ENCODE measurements around the gene PREB. TPM values are rescaled to one million over a fixed set of nuclear protein-coding genes. Genes with fewer than 3 reads are reported as not detected.

The PREB gene
- total RNA-seq, 1 donor from 2014 or later: 38.7 TPM

DNA sequence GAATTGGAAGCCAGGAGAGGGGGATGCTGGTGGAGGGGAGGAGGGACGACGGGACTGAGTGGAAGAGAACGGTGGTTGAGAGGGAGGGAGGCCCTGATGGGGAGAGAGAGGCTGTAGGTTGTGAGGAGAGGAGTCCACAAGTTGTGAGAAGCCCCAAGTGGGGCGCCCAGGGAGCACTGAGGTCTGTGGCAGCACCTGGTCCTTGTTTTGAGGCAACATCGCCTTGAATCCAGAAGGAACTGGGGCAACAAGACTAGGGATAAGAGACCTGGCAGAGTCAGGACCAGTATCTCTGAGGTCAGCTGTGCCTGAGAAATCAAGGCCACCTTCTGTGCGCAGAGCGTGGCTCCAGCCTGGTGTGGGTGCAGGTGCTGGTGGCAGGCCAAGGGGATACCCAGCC lies 3.7 kb upstream of the PREB start:
- Mint-ChIP-seq H3K4me3 (no peak overlapping the region), H3K27me3 (peaks cover 7% of the 10 kb centered on the region), H3K4me1 (peaks cover 14% of the 10 kb centered on the region), H3K27ac (no peak overlapping the region), H3K36me3 (ENCODE audit: low read depth) (peaks cover 2% of the 10 kb centered on the region), H3K9me3 (no peaks in the 10 kb centered on the region)
- intact Hi-C loops (cut with micrococcal nuclease): no loop called here
- ATAC-seq (ENCODE audit: low read depth) (no peak), DNase-seq (no peak)
- TF ChIP-seq, protein P1, sequence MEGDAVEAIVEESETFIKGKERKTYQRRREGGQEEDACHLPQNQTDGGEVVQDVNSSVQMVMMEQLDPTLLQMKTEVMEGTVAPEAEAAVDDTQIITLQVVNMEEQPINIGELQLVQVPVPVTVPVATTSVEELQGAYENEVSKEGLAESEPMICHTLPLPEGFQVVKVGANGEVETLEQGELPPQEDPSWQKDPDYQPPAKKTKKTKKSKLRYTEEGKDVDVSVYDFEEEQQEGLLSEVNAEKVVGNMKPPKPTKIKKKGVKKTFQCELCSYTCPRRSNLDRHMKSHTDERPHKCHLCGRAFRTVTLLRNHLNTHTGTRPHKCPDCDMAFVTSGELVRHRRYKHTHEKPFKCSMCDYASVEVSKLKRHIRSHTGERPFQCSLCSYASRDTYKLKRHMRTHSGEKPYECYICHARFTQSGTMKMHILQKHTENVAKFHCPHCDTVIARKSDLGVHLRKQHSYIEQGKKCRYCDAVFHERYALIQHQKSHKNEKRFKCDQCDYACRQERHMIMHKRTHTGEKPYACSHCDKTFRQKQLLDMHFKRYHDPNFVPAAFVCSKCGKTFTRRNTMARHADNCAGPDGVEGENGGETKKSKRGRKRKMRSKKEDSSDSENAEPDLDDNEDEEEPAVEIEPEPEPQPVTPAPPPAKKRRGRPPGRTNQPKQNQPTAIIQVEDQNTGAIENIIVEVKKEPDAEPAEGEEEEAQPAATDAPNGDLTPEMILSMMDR (IDR thresholded peaks at IDR 0.05): no peak
- ChIA-PET POLR2A (no interaction called here), CTCF (no interaction called here)

DNA sequence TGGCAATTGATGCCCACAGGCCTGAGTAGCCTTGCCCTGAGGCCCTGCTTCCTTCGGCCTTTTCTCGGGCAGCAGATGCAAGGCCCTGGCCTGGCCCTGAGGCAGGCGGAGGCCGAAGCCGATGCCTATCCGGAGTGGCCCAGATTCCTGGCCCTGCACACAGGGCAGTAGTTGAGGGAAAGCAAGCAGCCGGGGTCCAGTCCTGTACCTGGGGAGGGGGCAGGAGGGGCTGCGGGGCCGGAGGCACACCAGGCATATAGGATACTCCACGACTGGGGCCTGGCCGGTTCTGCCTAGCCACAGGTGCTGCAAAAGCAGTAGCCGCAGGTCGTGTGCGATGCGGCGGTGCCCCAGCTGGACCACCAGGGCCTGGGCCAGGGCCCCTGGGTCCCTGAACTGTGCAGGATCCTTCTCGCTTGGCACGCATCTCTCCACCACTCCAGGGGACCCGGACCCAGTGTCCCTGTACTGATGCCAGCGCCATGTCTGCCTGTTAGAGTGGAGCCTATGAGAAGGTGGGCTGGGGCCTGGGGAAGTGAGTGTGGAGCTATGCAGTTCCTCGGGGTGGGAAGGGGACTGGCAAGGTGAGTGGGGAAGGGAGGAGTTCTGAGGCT lies 3.0 kb upstream of the PREB start:
- peaks cover 9% of the 10 kb centered on the region for H3K36me3 Mint-ChIP-seq (ENCODE audit: low read depth)
- CTCF ChIA-PET: no interaction called here
- POLR2A ChIA-PET: no interaction called here
- intact Hi-C loops (cut with micrococcal nuclease): no loop called here
- H3K4me1 Mint-ChIP-seq: peaks cover 20% of the 10 kb centered on the region
- peaks cover 2% of the 10 kb centered on the region for H3K27me3 Mint-ChIP-seq
- DNase-seq (no peak), ATAC-seq (ENCODE audit: low read depth) (no peak)
- H3K4me3 Mint-ChIP-seq: no peak overlapping the region
- TF ChIP-seq, protein P1 (IDR thresholded peaks at IDR 0.05): no peak
- no peaks in the 10 kb centered on the region for H3K9me3 Mint-ChIP-seq
- no peak overlapping the region for H3K27ac Mint-ChIP-seq

DNA sequence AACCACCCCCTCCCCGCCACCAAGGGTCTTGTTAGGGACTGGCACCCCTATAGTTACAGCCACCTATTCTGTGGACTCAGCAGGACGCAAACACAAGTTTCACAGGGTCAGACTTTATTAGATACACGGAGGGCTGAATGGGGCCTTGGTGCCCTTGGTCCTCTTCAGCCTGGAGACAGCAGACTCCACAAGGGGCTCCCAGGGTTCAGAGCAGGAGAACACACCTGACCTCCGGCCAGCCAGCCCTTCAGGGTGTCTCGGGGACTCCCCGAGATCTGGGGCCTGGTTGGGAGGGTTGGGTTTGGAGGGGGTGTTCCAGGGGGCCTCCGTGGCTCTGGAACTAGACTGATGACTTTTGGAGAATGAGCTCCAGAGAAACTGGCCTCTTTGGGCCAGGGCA lies 2.3 kb upstream of the PREB start:
- no peak for DNase-seq
- POLR2A ChIA-PET: no interaction called here
- Mint-ChIP-seq H3K36me3 (ENCODE audit: low read depth) (peaks cover 13% of the 10 kb centered on the region), H3K4me3 (no peak overlapping the region), H3K9me3 (no peaks in the 10 kb centered on the region), H3K4me1 (peaks cover 20% of the 10 kb centered on the region), H3K27me3 (no peaks in the 10 kb centered on the region), H3K27ac (no peak overlapping the region)
- no peak for ATAC-seq (ENCODE audit: low read depth)
- CTCF ChIA-PET: no interaction called here
- intact Hi-C loops (cut with micrococcal nuclease): no loop called here
- TF ChIP-seq, protein P1 (IDR thresholded peaks at IDR 0.05): no peak

DNA sequence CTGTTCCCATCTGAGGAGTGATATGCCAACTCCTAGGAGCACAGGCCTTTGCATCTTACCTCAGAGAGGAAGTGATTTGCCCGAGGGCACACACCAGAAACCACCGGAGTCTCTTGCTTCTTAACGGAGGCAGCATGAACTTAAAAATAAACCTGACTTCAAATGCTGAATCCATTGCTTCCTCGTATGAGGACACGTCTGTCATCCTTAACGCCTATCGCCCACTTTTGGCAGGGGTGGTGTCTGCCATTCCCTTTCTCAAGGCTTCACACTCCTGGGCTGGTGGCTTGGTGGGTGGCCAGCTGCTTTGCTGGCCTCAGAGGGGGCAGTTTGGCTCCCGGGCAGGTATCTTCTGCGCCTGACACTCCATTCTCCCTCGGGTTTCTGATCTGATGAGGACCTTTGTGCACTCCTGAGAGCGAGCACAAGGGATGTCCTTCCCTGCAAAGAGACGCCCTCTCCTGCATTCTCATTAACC lies 1.1 kb upstream of the PREB start:
- H3K4me3 Mint-ChIP-seq: peak overlapping the region; percentile 71
- H3K27ac Mint-ChIP-seq: peak overlapping the region; percentile 90
- peaks cover 20% of the 10 kb centered on the region for H3K4me1 Mint-ChIP-seq
- DNase-seq (no peak), ATAC-seq (ENCODE audit: low read depth) (no peak)
- POLR2A ChIA-PET: interaction anchor here (0.6 to 3.0 kb wide), 5 partner anchors 11 to 293 kb away, joined by 3 to 32 read pairs (median 5); partner anchors contain the start of genes ABHD1, AGBL5 and NRBP1
- H3K36me3 Mint-ChIP-seq (ENCODE audit: low read depth): peaks cover 25% of the 10 kb centered on the region
- CTCF ChIA-PET: interaction anchor here (2.8 kb wide), 1 partner anchor 12 kb away, joined by 10 read pairs; the partner anchor contains the start of gene ABHD1
- TF ChIP-seq, protein P1 (IDR thresholded peaks at IDR 0.05): no peak
- intact Hi-C loops (cut with micrococcal nuclease): loop anchor here (2.0 kb wide), 1 partner anchor 17 kb away; the partner anchor contains the start of gene CGREF1
- no peaks in the 10 kb centered on the region for H3K27me3 Mint-ChIP-seq
- H3K9me3 Mint-ChIP-seq: no peaks in the 10 kb centered on the region

- peaks cover 29% of the 10 kb centered on the region for H3K36me3 Mint-ChIP-seq (ENCODE audit: low read depth)
- no peak for DNase-seq
These were observed 493 bp upstream of the PREB start for GRCh38 chr2:27134781-27135477.

More at GRCh38 chr2:27134781-27135477, 493 bp upstream of the PREB start:
- TF ChIP-seq, protein P1 (IDR thresholded peaks at IDR 0.05): no peak
- ChIA-PET POLR2A (interaction anchor here (0.6 to 3.0 kb wide), 12 partner anchors 11 to 294 kb away, joined by 3 to 32 read pairs (median 6); partner anchors contain the start of genes ABHD1, AGBL5, ATRAID and KHK), CTCF (interaction anchor here (1.0 to 2.8 kb wide), 4 partner anchors 11 to 173 kb away, joined by 3 to 10 read pairs (median 8); partner anchors contain the start of gene ABHD1)
- H3K4me1 Mint-ChIP-seq: peaks cover 20% of the 10 kb centered on the region
- intact Hi-C loops (cut with micrococcal nuclease): loop anchor here (1.0 to 2.0 kb wide), 9 partner anchors 12 to 103 kb away; partner anchors contain the start of genes ABHD1, AGBL5, ATRAID and CAD
- H3K4me3 Mint-ChIP-seq: peak overlapping the region; percentile 95
- no peaks in the 10 kb centered on the region for H3K27me3 Mint-ChIP-seq
- ATAC-seq (ENCODE audit: low read depth): no peak
- H3K27ac Mint-ChIP-seq: peak overlapping the region; percentile 90
- no peaks in the 10 kb centered on the region for H3K9me3 Mint-ChIP-seq

All from activated B cell treated with CpG ODN at 0.5 μM for 24 hours (primary cell).